ENCODE data around the gene ZWILCH. TPM values are rescaled to one million over a fixed set of nuclear protein-coding genes. Genes with fewer than 3 reads are reported as not detected.

The ZWILCH gene
- total and polyA plus RNA-seq, 2 donors (not counting 3 experiments of a cell fraction or from before 2014, with no cell fraction given): 9.3 to 28.8 TPM

DNA sequence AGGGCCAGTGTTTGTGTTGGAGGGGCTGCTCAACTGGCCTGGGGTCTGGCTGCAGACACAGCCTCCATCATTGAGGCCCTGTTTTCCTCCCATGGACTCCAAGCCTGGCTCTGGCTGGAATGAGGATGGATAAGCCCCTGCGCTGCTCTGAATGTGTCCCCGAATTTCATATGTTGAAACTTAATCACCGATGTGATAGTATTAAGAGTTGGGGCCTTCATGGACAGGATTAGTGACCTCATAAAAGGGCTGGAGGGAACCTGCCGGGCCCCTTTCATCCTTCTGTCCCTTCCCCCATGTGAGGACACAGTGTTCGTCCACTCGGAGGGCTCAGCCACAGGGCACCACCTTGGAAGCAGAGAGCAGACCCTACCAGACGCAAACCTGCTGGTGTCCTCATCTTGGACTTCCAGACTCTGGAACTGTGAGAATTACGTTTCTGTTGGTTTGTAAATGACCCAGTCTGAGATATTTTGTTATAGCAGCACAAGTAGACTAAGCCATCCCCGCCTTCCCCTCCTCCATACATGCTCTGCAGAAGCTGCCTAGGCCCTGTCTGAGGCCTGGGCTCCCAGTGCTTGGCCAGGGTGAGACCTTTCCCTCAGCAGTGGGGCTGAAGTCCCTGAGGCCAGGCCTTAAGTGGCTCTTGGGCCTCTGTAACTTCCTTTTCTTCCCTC, 64.5 kb downstream of the ZWILCH start:
- no peaks in the 10 kb centered on the region for H3K9me3 ChIP-seq (replicated peaks; ENCODE audit: control insufficient read depth, insufficient read depth, low read length)
- H3K4me3 ChIP-seq (replicated peaks in 1 of 3; ENCODE audit: insufficient read depth in 1 of 3, low read depth in 1 of 3, low read length in 3 of 3): no peak overlapping the region
- H3K9me1 ChIP-seq (replicated peaks; ENCODE audit: control insufficient read depth, extremely low read depth, insufficient read depth, low read length): no peaks in the 10 kb centered on the region
- intact Hi-C loops (cut with micrococcal nuclease) (no loop called here), dilution Hi-C loops (cut with MboI; ENCODE audit: extremely low pct_ligation_motif_present, low sequenced_read_pairs) (no loop called here)
- H3K4me1 ChIP-seq (ENCODE audit: control insufficient read depth, extremely low read depth, insufficient read depth, low read length): no peaks in the 10 kb centered on the region
- no TSS peak for BruUV-seq (replicated peaks)
- no peak for DNase-seq (ENCODE audit: low read depth, low spot score)
- no peak overlapping the region for H3K4me2 ChIP-seq (ENCODE audit: insufficient read depth, low read length)
- H4K20me1 ChIP-seq (replicated peaks; ENCODE audit: control insufficient read depth, extremely low read depth, insufficient read depth, low read length): no peaks in the 10 kb centered on the region
- H3K9ac ChIP-seq (replicated peaks; ENCODE audit: extremely low read depth, insufficient read depth, low read length): no peak overlapping the region
- H3K27ac ChIP-seq (ENCODE audit: insufficient read depth, low read depth, low read length): no peak overlapping the region
- no peaks in the 10 kb centered on the region for H3K36me3 ChIP-seq (ENCODE audit: control insufficient read depth in 2 of 2, extremely low read depth in 1 of 2, insufficient read depth in 2 of 2, low read length in 2 of 2)
- POLR2A ChIA-PET: interaction anchor here (0.6 kb wide), 1 partner anchor 1189 kb away, joined by 3 read pairs; no protein-coding TSS in a partner anchor
- no peak for FAIRE-seq
- H2AFZ ChIP-seq (ENCODE audit: low read depth, low read length): no peak overlapping the region
- H3K79me2 ChIP-seq (ENCODE audit: control insufficient read depth, insufficient read depth, low read length): no peaks in the 10 kb centered on the region
- H3K27me3 ChIP-seq (ENCODE audit: control insufficient read depth in 2 of 2, insufficient read depth in 2 of 2, low read length in 2 of 2): no peaks in the 10 kb centered on the region
- CTCF ChIA-PET: no interaction called here
- TF ChIP-seq POLR2AphosphoS5 (IDR thresholded peaks at IDR 0.05; ENCODE audit: insufficient read depth, low read depth, low read length) (no peak), EZH2 (IDR thresholded peaks at IDR 0.05; ENCODE audit: borderline replicate concordance, low read depth, low read length, severe bottlenecking) (no peak), FOS (IDR thresholded peaks at IDR 0.05; ENCODE audit: borderline replicate concordance, insufficient read depth, low read length) (no peak), JUN (IDR thresholded peaks at IDR 0.05; ENCODE audit: borderline replicate concordance, insufficient read depth, insufficient read length, low read depth) (no peak), POLR2A (IDR thresholded peaks at IDR 0.05; ENCODE audit: low read depth, low read length) (no peak), GATA2 (IDR thresholded peaks at IDR 0.05; ENCODE audit: insufficient read depth, insufficient read length, low read depth, low read length) (no peak), MYC (IDR thresholded peaks at IDR 0.05; ENCODE audit: low read depth, low read length) (no peak)
- TF ChIP-seq, protein P1, sequence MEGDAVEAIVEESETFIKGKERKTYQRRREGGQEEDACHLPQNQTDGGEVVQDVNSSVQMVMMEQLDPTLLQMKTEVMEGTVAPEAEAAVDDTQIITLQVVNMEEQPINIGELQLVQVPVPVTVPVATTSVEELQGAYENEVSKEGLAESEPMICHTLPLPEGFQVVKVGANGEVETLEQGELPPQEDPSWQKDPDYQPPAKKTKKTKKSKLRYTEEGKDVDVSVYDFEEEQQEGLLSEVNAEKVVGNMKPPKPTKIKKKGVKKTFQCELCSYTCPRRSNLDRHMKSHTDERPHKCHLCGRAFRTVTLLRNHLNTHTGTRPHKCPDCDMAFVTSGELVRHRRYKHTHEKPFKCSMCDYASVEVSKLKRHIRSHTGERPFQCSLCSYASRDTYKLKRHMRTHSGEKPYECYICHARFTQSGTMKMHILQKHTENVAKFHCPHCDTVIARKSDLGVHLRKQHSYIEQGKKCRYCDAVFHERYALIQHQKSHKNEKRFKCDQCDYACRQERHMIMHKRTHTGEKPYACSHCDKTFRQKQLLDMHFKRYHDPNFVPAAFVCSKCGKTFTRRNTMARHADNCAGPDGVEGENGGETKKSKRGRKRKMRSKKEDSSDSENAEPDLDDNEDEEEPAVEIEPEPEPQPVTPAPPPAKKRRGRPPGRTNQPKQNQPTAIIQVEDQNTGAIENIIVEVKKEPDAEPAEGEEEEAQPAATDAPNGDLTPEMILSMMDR (IDR thresholded peaks at IDR 0.05; ENCODE audit: extremely low read depth in 1 of 2, insufficient read depth in 1 of 2, low read depth in 1 of 2, low read length in 2 of 2): no peak
- TF ChIP-seq, protein P2, sequence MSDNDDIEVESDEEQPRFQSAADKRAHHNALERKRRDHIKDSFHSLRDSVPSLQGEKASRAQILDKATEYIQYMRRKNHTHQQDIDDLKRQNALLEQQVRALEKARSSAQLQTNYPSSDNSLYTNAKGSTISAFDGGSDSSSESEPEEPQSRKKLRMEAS (IDR thresholded peaks at IDR 0.05; ENCODE audit: insufficient read depth, insufficient read length): no peak

All from endothelial cell of umbilical vein (primary cell).